Measurements from ENCODE around the gene CORO2A.

CORO2A gene

GRCh38 chr9:98192503-98193335 lies at the start of gene CORO2A:
CORO2A (minus strand) TSS chr9:98192637; CDS start chr9:98157660, 34,977 bp downstream.
- peak; percentile 30 for TF ChIP-seq CTCF (IDR thresholded peaks at IDR 0.05; ENCODE audit: low read depth, low read length)

GRCh38 chr9:98241357-98242300 lies 49.2 kb upstream of the CORO2A start:
- no peak for TF ChIP-seq CTCF (IDR thresholded peaks at IDR 0.05; ENCODE audit: low read depth, low read length)
- no peak overlapping the region for H3K4me3 ChIP-seq (ENCODE audit: low read depth, low read length)

More at GRCh38 chr9:98192503-98193335, at the start of gene CORO2A:
- peak within 1 kb of the TSS; percentile 70 for H3K4me3 ChIP-seq (ENCODE audit: low read depth, low read length)

- TF ChIP-seq CTCF (IDR thresholded peaks at IDR 0.05; ENCODE audit: low read depth, low read length) = no peak
These were observed 48.0 kb upstream of the CORO2A start for GRCh38 chr9:98240475-98240874.

GRCh38 chr9:98236901-98237487 lies 44.6 kb upstream of the CORO2A start:
- TF ChIP-seq CTCF (IDR thresholded peaks at IDR 0.05; ENCODE audit: low read depth, low read length) = no peak
- H3K4me3 ChIP-seq (ENCODE audit: low read depth, low read length) = no peak overlapping the region

More at GRCh38 chr9:98240475-98240874, 48.0 kb upstream of the CORO2A start:
- H3K4me3 ChIP-seq (ENCODE audit: low read depth, low read length) = no peak overlapping the region

- no peak overlapping the region for H3K4me3 ChIP-seq (ENCODE audit: low read depth, low read length)
- no peak for TF ChIP-seq CTCF (IDR thresholded peaks at IDR 0.05; ENCODE audit: low read depth, low read length)
These were observed 42.7 kb upstream of the CORO2A start for GRCh38 chr9:98235126-98235525.

- no peak overlapping the region for H3K4me3 ChIP-seq (ENCODE audit: low read depth, low read length)
- no peak for TF ChIP-seq CTCF (IDR thresholded peaks at IDR 0.05; ENCODE audit: low read depth, low read length)
These were observed 41.9 kb upstream of the CORO2A start for GRCh38 chr9:98234245-98234825.
